ENCODE data around the gene TRIM9.

TRIM9 gene

GRCh38 chr14:51008446-51008845 is 86.5 kb downstream of the TRIM9 start:
- no peak for TF ChIP-seq CTCF (IDR thresholded peaks at IDR 0.05; ENCODE audit: borderline replicate concordance, insufficient read depth, low read depth, low read length)
- no peak overlapping the region for H3K4me3 ChIP-seq (ENCODE audit: low read depth, low read length)

- TF ChIP-seq CTCF (IDR thresholded peaks at IDR 0.05; ENCODE audit: borderline replicate concordance, insufficient read depth, low read depth, low read length) = no peak
- H3K4me3 ChIP-seq (ENCODE audit: low read depth, low read length) = no peak overlapping the region
These were observed 88.1 kb downstream of the TRIM9 start for GRCh38 chr14:51006781-51007211.

- TF ChIP-seq CTCF (IDR thresholded peaks at IDR 0.05; ENCODE audit: borderline replicate concordance, insufficient read depth, low read depth, low read length) = no peak
- no peak overlapping the region for H3K4me3 ChIP-seq (ENCODE audit: low read depth, low read length)
These were observed 88.6 kb downstream of the TRIM9 start for GRCh38 chr14:51006324-51006723.

GRCh38 chr14:51004801-51005526 is 89.9 kb downstream of the TRIM9 start:
- no peak for TF ChIP-seq CTCF (IDR thresholded peaks at IDR 0.05; ENCODE audit: borderline replicate concordance, insufficient read depth, low read depth, low read length)
- no peak overlapping the region for H3K4me3 ChIP-seq (ENCODE audit: low read depth, low read length)

GRCh38 chr14:51004352-51004800 is 90.5 kb downstream of the TRIM9 start:
- no peak overlapping the region for H3K4me3 ChIP-seq (ENCODE audit: low read depth, low read length)
- TF ChIP-seq CTCF (IDR thresholded peaks at IDR 0.05; ENCODE audit: borderline replicate concordance, insufficient read depth, low read depth, low read length) = no peak

GRCh38 chr14:51002406-51002999 is 92.4 kb downstream of the TRIM9 start:
- TF ChIP-seq CTCF (IDR thresholded peaks at IDR 0.05; ENCODE audit: borderline replicate concordance, insufficient read depth, low read depth, low read length) = no peak
- H3K4me3 ChIP-seq (ENCODE audit: low read depth, low read length) = no peak overlapping the region

- no peak overlapping the region for H3K4me3 ChIP-seq (ENCODE audit: low read depth, low read length)
- TF ChIP-seq CTCF (IDR thresholded peaks at IDR 0.05; ENCODE audit: borderline replicate concordance, insufficient read depth, low read depth, low read length) = no peak
These were observed 94.3 kb downstream of the TRIM9 start for GRCh38 chr14:51000566-51000965.

All from GM12875 (cell line).